ENCODE measurements around the gene C10orf88. TPM values are rescaled to one million over a fixed set of nuclear protein-coding genes. Genes with fewer than 3 reads are reported as not detected.

Gene C10orf88
- total and polyA plus RNA-seq, 8 donors, result 5.9 to 24.0 (median 20.0) TPM

GRCh38 chr10:122954731-122955050 lies 664 bp upstream of the C10orf88 start:
- no peak for TF ChIP-seq CTCF (IDR thresholded peaks at IDR 0.05)
- Histone ChIP-seq H3K36me3 (no peaks in the 10 kb centered on the region), H3K9me3 (peaks cover 0 to 4% of the 10 kb centered on the region in 2 donors), H3K27me3 (no peaks in the 10 kb centered on the region), H3K4me1 (peaks cover 6 to 18% of the 10 kb centered on the region in 2 donors), H3K4me3 (peak overlapping the region in 1 of 2 donors; percentile 59), H3K27ac (peak overlapping the region in 1 of 2 donors; percentile 85)
- ATAC-seq (no peak), DNase-seq (peak in 1 of 4 donors; percentile 75)
- intact Hi-C loops (cut with DNase I), result no loop called here

GRCh38 chr10:122949296-122949695 lies 4.7 kb downstream of the C10orf88 start:
- no peaks in the 10 kb centered on the region for H3K9me3 ChIP-seq
- H3K4me1 ChIP-seq, result peaks cover 6 to 14% of the 10 kb centered on the region in 2 donors
- no peaks in the 10 kb centered on the region for H3K27me3 ChIP-seq
- H3K27ac ChIP-seq, result no peak overlapping the region
- peaks cover 0 to 35% of the 10 kb centered on the region in 2 donors for H3K36me3 ChIP-seq
- intact Hi-C loops (cut with DNase I), result no loop called here
- DNase-seq, result no peak
- ATAC-seq, result no peak
- H3K4me3 ChIP-seq, result no peak overlapping the region
- TF ChIP-seq CTCF (IDR thresholded peaks at IDR 0.05), result no peak

GRCh38 chr10:122939856-122940543 lies 14.0 kb downstream of the C10orf88 start:
- Histone ChIP-seq H3K9me3 (no peaks in the 10 kb centered on the region), H3K4me3 (no peak overlapping the region), H3K27ac (no peak overlapping the region), H3K27me3 (no peaks in the 10 kb centered on the region), H3K4me1 (no peaks in the 10 kb centered on the region), H3K36me3 (peaks cover 0 to 24% of the 10 kb centered on the region in 2 donors)
- intact Hi-C loops (cut with DNase I), result no loop called here
- no peak for TF ChIP-seq CTCF (IDR thresholded peaks at IDR 0.05)
- no peak for DNase-seq
- no peak for ATAC-seq

GRCh38 chr10:122939133-122939855 lies 14.7 kb downstream of the C10orf88 start:
- Histone ChIP-seq H3K4me1 (no peaks in the 10 kb centered on the region), H3K4me3 (no peak overlapping the region), H3K27ac (no peak overlapping the region), H3K27me3 (no peaks in the 10 kb centered on the region), H3K9me3 (no peaks in the 10 kb centered on the region), H3K36me3 (peaks cover 0 to 21% of the 10 kb centered on the region in 2 donors)
- TF ChIP-seq CTCF (IDR thresholded peaks at IDR 0.05), result no peak
- ATAC-seq (no peak), DNase-seq (no peak)
- intact Hi-C loops (cut with DNase I), result no loop called here

GRCh38 chr10:122931088-122931906 lies 22.7 kb downstream of the C10orf88 start:
- no peaks in the 10 kb centered on the region for H3K9me3 ChIP-seq
- H3K36me3 ChIP-seq, result peaks cover 0 to 7% of the 10 kb centered on the region in 2 donors
- ATAC-seq (no peak), DNase-seq (no peak)
- intact Hi-C loops (cut with DNase I), result no loop called here
- H3K27me3 ChIP-seq, result no peaks in the 10 kb centered on the region
- TF ChIP-seq CTCF (IDR thresholded peaks at IDR 0.05), result no peak
- no peaks in the 10 kb centered on the region for H3K4me1 ChIP-seq
- H3K27ac ChIP-seq, result no peak overlapping the region
- no peak overlapping the region for H3K4me3 ChIP-seq
